ENCODE results near the gene PRICKLE3.

- TF ChIP-seq CTCF (IDR thresholded peaks at IDR 0.05; ENCODE audit: insufficient read depth, low read length, poor library complexity, severe bottlenecking) = no peak
- no peak for TF ChIP-seq EZH2phosphoT487 (conservative IDR thresholded peaks at IDR 0.05; ENCODE audit: low read length)
Measured at GRCh38 chrX:49171752-49172279, 14.4 kb downstream of the PRICKLE3 start, which contains the start of gene PLP2.
